GM19324 (cell line): ENCODE results near the gene ELAVL1.

Source experiments
- ATAC-seq: cut with Tn5 transposase; IDR thresholded peaks from one replicate; pipeline ENCODE4 v1.9.1; 2021; ENCODE audit warnings: mild to moderate bottlenecking, moderate library complexity; ENCODE audit not compliant: unreplicated experiment, low FRiP score

The ELAVL1 gene

DNA sequence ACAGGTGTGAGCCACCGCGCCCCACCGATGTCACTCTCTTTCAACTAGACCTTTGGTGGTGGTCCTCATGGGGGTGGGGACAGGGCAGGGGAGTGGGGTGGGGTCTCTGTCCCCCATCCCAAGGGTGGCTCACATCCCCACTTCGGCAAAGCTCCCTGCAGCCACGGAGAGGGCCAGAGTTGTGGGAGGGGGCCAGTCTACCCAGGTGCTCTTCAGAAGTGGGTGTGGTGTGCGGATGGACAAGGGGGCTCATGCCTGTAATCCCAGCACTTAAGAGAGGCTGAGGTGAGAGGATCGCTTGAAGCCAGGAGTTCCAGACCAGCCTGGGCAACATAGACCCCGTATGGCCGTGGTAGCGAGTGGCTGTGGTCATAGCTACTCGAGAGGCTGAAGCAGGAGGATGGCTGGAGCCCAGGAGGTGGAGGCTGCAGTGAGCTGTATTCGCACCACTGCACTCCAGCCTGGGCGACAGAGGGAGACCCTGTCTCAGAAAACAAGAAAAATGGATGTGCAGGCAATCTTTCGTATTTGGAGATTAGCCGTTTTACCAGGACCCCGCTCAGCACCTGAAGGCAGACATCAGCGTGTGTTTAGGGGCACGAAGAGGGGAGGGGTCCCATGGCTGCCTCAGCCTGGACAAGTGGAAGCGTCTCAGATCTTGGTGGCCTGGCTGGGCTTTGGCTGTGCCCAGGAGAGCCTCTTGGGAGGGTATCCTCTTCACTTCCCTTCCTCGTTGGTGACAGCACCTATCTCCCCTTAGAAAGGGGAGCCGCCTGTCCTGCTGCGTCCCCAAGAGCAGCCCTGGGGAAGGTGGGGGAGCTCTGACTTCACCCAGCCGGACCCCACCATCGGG, 90.0 kb downstream of the ELAVL1 start:
- no peak for ATAC-seq

DNA sequence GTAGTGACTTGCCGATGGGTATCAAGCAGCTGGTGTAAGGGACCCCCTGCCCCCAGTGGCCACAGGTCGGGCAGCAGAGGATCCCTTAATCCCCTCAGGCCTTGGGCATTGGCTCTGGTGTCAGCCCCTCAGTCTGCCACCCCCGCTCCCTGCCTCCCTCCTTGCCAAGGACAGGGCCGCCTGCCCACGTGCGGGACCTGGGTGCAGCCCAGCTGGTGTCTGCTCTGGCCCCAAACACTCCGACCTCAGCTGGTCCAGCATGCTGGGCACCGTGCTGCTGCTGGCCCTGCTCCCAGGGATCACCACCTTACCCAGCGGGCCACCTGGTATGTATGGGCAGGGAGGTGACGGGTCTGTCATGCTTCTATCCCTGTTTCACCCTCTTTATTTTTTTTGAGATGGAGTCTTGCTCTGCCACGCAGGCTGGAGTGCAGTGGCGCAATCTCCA, 90.8 kb downstream of the ELAVL1 start, which contains the start of gene TGFBR3L:
Gene TGFBR3L (plus strand): TSS at position 233 of the 448 bp plus-strand sequence.
- ATAC-seq, result no peak

DNA sequence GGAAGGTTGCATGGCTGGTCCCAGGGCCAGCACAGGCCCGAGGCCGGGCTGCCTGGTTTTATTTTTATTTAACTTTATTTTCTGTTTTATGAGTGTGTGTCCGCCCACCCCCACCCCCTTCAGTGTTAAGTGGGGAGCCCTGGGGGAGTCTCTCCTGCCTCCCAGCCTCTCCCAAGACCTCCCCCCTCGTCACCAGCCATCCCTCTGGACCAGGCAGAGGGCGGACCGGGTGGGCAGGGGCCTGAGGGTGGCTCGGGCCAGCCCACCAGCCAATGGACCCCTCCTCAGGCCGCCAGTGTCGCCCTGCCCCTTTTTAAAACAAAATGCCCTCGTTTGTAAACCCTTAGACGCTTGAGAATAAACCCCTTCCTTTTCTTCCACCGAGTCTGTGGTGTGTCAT, 91.3 kb downstream of the ELAVL1 start:
- ATAC-seq, result no peak

DNA sequence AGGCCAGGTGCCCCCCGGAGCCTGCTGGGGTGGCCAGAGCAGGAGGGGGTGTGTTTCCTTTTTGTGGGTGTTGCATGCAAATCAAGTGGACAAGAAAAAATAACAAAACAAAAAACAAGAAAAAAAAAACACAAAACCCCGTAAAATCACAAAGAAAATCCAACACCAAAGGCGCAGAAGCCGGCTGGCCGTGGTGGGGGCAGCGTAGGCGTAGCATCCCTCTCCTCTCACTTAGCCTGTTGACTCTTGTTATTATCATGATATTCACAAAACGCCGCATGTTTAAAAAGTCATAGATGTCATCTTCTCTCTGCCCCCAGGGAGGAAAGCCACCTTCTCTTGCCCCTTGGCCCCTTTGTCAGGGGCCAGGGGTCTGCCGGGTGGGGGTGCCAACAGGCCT, 91.8 kb downstream of the ELAVL1 start:
- ATAC-seq, result no peak

DNA sequence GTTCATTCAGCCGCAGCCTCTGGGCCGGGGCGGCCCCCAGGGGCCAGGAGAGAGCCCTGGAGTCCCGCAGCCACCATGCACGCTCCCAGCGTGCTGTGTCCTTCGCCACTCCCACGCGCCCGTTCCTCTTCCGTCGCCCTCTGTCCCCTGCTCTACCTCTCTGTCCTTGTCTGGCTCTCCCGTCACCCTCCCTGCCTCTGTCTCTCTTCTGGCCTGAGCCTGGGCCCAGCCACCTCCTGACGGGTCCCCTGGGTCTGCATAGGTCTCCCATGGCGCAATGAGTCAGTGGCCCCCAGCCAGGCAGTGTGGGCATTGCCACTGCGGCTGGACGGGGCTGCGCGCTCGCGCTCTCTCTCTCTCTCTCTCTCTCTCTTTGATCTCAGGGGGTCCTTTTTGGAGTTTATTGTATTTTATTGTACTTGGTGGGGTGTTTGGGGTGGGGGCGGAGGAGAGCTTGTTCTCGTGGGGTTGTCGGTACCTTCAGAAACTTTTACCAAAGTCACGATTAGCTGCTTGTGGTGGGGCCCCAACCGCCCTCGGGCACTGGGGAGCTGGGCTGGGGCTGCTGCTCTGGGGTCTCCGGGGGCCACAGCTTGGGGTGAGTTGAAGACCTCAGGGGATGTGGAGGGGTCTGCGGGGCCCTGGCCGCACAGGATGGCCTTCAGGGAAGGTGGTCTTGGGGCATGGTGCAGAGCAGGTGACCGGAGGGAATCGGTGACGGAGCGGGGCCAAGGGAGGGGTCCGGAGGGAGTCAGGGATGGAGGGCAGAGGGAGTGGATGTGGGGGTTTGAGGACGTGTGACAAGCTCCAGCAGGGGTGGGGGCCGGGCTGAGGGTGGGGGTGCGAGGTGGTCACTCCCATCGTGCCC, 92.5 kb downstream of the ELAVL1 start:
- ATAC-seq, result no peak

DNA sequence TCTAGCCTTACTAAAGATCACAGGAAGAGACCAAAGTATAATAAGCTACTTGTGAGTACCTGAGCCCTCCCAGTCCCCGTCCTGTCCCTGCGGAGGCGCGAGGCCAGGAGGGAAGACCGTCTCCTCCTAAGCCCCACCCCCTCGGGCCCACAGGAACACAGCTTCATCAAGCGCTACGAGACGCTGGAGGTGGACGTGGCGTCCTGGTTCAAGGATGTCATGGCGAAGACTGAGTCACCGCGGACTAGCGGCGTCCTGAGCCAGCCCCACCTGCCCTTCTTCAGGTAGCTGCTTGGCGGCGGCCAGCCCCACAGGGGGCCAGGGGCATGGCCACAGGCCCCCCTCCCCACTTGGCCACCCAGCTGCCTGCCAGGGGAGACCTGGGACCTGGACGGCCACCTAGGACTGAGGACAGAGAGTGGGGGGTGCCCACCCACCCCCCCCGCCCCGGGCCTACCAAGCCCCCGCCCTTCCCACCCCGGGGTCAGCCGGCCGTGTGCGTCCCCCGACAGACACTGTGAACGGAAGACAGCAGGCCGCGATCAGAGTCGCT, 93.2 kb downstream of the ELAVL1 start:
- ATAC-seq, result no peak

DNA sequence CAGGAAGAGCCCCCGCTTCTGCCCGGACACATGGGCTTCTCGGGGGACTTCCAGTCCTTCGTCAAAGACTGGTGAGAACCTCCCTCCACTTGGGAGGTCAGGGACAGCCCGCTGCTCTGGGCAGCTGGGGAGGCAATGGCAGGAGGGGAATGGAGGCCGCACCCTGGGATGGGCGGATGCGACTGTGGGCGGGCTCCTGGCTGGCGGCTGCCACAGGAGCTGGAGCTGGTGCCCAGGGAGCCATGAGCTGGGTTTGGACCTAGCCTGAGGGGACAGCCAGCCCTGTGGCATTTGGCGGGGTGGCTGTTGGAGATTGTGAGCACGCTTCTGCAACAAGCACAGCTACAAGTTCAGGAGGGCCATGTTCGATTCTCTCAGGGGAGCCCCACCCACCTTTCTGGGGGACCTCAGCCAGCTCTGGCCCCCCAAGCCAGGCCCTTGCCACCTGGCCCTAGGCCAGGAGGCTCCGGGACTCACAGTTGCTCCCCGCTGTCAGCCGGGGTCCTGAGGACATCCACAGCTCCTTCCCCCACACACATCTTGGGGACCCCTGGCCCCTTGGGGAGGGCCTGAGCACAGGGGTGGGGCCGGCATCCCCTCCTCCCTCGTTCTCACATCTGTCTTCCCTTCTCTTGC, 93.8 kb downstream of the ELAVL1 start:
- no peak for ATAC-seq

DNA sequence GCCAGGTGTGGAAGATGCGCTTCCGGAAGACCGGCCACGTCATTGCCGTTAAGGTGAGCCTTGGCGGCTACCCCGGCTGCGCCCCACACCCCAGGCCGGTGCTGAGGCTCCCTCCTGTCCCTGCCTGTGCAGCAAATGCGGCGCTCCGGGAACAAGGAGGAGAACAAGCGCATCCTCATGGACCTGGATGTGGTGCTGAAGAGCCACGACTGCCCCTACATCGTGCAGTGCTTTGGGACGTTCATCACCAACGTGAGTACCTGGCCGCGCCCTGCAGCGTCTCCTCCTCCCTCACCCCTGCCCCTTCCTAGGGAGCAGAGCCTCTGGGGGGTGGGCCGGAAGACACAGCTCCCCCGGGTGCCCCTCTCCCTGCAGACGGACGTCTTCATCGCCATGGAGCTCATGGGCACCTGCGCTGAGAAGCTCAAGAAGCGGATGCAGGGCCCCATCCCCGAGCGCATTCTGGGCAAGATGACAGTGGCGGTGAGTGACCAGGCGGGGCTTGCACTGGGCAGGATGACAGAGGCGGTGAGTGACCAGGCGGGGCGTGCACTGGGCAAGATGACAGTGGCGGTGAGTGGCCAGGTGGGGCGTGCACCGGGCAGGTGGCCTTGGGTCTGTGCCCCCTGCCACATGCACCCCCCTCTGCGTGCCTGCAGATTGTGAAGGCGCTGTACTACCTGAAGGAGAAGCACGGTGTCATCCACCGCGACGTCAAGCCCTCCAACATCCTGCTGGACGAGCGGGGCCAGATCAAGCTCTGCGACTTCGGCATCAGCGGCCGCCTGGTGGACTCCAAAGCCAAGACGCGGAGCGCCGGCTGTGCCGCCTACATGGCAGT, 94.9 kb downstream of the ELAVL1 start:
- ATAC-seq, result no peak

DNA sequence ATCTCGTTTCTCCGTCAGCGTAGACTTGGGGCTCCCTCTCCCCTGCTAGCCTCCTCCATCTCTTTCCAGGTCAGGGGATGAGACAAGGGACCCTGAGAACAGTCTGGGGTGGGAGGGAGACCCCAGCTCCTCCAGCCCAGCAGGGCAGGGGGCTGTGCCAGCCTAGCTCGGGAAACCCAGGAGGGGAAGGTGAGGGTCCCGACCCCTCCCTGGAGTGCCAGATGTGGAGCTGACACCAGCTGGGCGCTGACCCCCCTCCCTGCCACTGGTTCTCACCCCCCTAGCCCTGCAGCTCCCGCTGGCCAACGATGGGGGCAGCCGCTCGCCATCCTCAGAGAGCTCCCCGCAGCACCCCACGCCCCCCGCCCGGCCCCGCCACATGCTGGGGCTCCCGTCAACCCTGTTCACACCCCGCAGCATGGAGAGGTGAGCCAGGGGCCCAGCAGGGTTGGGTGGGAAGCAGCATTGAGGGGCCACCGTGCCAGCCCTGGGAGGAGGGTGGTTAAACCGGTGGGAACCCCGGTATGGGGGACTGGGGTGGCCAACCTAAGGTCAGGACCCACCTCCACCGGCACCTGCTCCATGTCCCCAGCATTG, 95.9 kb downstream of the ELAVL1 start:
- ATAC-seq, result no peak

DNA sequence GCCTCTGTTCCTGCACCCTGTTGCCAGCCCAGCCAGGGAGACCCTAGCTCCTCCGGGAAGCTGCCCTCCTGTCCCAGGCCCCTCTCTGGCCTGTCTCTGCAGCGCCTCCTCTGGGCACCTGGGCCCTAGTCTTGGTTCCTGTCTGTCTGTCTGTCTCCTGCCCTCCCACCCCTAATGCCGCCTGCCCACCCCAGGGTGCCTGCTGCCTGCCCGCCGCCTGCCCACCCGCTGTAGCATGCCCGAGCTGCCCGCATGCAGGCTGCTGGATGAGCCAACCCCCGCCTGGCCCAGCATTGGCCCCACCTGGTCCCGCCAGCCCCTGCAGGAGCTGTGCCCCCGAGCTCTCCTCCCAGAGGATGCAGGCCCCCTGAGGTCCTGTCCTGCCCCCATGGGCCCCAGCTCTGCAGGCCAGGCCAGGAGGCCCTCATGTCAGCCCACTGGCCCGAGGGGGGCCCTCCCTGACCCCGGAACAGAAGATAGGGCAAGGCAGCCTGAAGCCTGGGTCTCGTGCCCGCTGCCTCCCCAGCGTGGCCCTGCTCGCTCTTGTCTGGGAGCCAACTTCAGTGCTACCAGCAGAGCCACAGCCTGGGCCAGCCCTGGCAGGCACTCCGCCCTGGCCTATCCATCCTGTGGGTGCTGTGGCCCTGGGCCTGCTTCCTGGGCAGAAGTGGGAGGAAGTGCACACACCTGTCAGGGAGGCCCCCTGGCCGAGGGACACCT, 96.5 kb downstream of the ELAVL1 start:
- ATAC-seq, result no peak
